ENCODE results near the gene LBX2. TPM values are rescaled to one million over a fixed set of nuclear protein-coding genes. Genes with fewer than 3 reads are reported as not detected.
A peak's percentile ranks its signal among the peaks of the same experiment; 100 is the strongest.

LBX2 gene
- total and polyA plus RNA-seq, 2 experiments from 2014 or later = 0.24 to 0.57 TPM

GRCh38 chr2:74516650-74517049, 17.2 kb upstream of the LBX2 start:
- Histone ChIP-seq H3K4me3 (no peak overlapping the region; the same call in 1 of the 2 replicates), H3K27me3 (ENCODE audit: insufficient read depth) (peaks cover 99% of the 10 kb centered on the region), H3K9me2 (ENCODE audit: insufficient read depth) (peaks cover 7% of the 10 kb centered on the region), H3K27ac (ENCODE audit: low read depth) (no peak overlapping the region), H2AFZ (peak overlapping the region; percentile 94; the same call in 1 of the 2 replicates), H3F3A (replicated peaks; ENCODE audit: low read depth) (peaks cover 5% of the 10 kb centered on the region; the same call in 1 of the 2 replicates), H3K4me2 (no peak overlapping the region), H3K4me1 (ENCODE audit: insufficient read depth) (peaks cover 15% of the 10 kb centered on the region; the same call in 1 of the 2 replicates), H4K20me1 (replicated peaks; ENCODE audit: insufficient read depth) (no peaks in the 10 kb centered on the region; the same call in 1 of the 2 replicates), H3K79me2 (replicated peaks; ENCODE audit: insufficient read depth) (no peaks in the 10 kb centered on the region), H3K36me3 (ENCODE audit: insufficient read depth) (no peaks in the 10 kb centered on the region)
- DNase-seq (ENCODE audit: low spot score) (no peak), ATAC-seq (no peak)
- Mint-ChIP-seq H3K4me1 (peaks cover 11% of the 10 kb centered on the region), H3K9me3 (peaks cover 21% of the 10 kb centered on the region), H3K27ac (no peak overlapping the region), H3K27me3 (ENCODE audit: insufficient read depth, low read depth, poor library complexity) (peaks cover 81% of the 10 kb centered on the region), H3K4me3 (peak overlapping the region; percentile 17; the same call in 1 of the 3 replicates), H3K36me3 (ENCODE audit: low read depth) (peaks cover 8% of the 10 kb centered on the region)
- TF ChIP-seq EZH2 (IDR thresholded peaks at IDR 0.05; ENCODE audit: low read depth, unreplicated experiment) (peak; percentile 62), ZNF331 (CRISPR knock-in tag; IDR thresholded peaks at IDR 0.05; ENCODE audit: low read depth) (no peak), NANOG (IDR thresholded peaks at IDR 0.05; ENCODE audit: borderline replicate concordance) (no peak)

GRCh38 chr2:74515981-74516633, 16.7 kb upstream of the LBX2 start:
- Mint-ChIP-seq H3K9me3 (peaks cover 24% of the 10 kb centered on the region), H3K27ac (no peak overlapping the region), H3K4me3 (peak overlapping the region; percentile 17; the same call in 1 of the 3 replicates), H3K27me3 (ENCODE audit: insufficient read depth, low read depth, poor library complexity) (peaks cover 83% of the 10 kb centered on the region), H3K4me1 (peaks cover 11% of the 10 kb centered on the region), H3K36me3 (ENCODE audit: low read depth) (peaks cover 8% of the 10 kb centered on the region)
- H3K79me2 ChIP-seq (replicated peaks; ENCODE audit: insufficient read depth) = no peaks in the 10 kb centered on the region
- no peaks in the 10 kb centered on the region for H3K36me3 ChIP-seq (ENCODE audit: insufficient read depth)
- peaks cover 100% of the 10 kb centered on the region for H3K27me3 ChIP-seq (ENCODE audit: insufficient read depth)
- H3K9me2 ChIP-seq (ENCODE audit: insufficient read depth) = peaks cover 7% of the 10 kb centered on the region
- H3K4me3 ChIP-seq = peak overlapping the region; percentile 57
- peaks cover 15% of the 10 kb centered on the region; the same call in 1 of the 2 replicates for H3K4me1 ChIP-seq (ENCODE audit: insufficient read depth)
- H3F3A ChIP-seq (replicated peaks; ENCODE audit: low read depth) = peaks cover 5% of the 10 kb centered on the region; the same call in 1 of the 2 replicates
- H3K27ac ChIP-seq (ENCODE audit: low read depth) = no peak overlapping the region
- H4K20me1 ChIP-seq (replicated peaks; ENCODE audit: insufficient read depth) = no peaks in the 10 kb centered on the region; the same call in 1 of the 2 replicates
- ATAC-seq (peak; percentile 59), DNase-seq (ENCODE audit: low spot score) (peak; percentile 95)
- peak overlapping the region; percentile 94 for H2AFZ ChIP-seq
- peak overlapping the region; percentile 80 for H3K4me2 ChIP-seq
- TF ChIP-seq EZH2 (IDR thresholded peaks at IDR 0.05; ENCODE audit: low read depth, unreplicated experiment) (no peak), EZH2phosphoT487 (IDR thresholded peaks at IDR 0.05; ENCODE audit: unreplicated experiment) (peak; percentile 71), ZNF331 (CRISPR knock-in tag; IDR thresholded peaks at IDR 0.05; ENCODE audit: low read depth) (no peak), ZNF114 (CRISPR knock-in tag; IDR thresholded peaks at IDR 0.05) (no peak), NANOG (IDR thresholded peaks at IDR 0.05; ENCODE audit: borderline replicate concordance) (no peak), CTCF (conservative IDR thresholded peaks at IDR 0.05; ENCODE audit: low read depth in 2 of 2) (0 out of 4 replicates have a peak, but pooled peaks of 1 of the 2 experiments have one; percentile 1), CREB1 (CRISPR knock-in tag; IDR thresholded peaks at IDR 0.05; ENCODE audit: low read depth) (peak; percentile 16; the same call in 1 of the 2 replicates)
